Measurements from ENCODE around the gene TDP1.
"Not testable (repeated sequence)": the region's sequence is repeated elsewhere in the genome, so short reads cannot be mapped to it uniquely, and the experiment has no call there.

Gene TDP1

DNA sequence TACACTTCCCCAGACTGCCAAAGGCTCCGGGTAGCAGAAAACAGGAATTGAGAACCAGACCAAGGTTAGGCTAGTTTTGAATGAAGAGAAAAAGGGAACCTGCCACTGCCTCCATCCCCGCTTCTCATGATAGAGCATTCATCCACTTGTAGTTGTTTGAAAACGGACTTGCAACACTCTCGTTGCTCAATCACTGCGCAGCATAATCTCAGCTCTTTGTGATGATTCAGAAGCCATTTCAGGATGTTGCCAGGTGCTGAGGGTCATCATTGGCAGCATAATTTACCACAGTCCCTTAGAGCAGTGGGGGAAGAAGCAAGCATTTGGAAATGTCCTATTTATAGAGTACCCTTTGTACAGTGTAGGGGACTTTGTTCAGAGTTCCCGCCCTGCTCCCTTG is 131.7 kb downstream of the TDP1 start:
- H3K9ac ChIP-seq (ENCODE audit: low read length), result no peak overlapping the region
- H3K4me3 ChIP-seq (ENCODE audit: low read depth, low read length, poor library complexity, severe bottlenecking), result no peak overlapping the region
- H3K4me1 ChIP-seq (ENCODE audit: insufficient read depth, low read length, severe bottlenecking), result no peaks in the 10 kb centered on the region
- no peak overlapping the region for H3K4me2 ChIP-seq (ENCODE audit: low read length)
- H2AFZ ChIP-seq (ENCODE audit: low read length), result no peak overlapping the region
- no peaks in the 10 kb centered on the region for H3K9me2 ChIP-seq (ENCODE audit: low read depth, low read length)
- no peaks in the 10 kb centered on the region for H3K79me2 ChIP-seq (ENCODE audit: insufficient read depth, low read length)
- no peaks in the 10 kb centered on the region for H3K9me3 ChIP-seq (ENCODE audit: low read length)
- H3F3A ChIP-seq (ENCODE audit: insufficient read depth, low read length), result no peaks in the 10 kb centered on the region
- TF ChIP-seq EZH2 (IDR thresholded peaks at IDR 0.05; ENCODE audit: borderline replicate concordance, low read length), result no peak
- TF ChIP-seq, protein P1, sequence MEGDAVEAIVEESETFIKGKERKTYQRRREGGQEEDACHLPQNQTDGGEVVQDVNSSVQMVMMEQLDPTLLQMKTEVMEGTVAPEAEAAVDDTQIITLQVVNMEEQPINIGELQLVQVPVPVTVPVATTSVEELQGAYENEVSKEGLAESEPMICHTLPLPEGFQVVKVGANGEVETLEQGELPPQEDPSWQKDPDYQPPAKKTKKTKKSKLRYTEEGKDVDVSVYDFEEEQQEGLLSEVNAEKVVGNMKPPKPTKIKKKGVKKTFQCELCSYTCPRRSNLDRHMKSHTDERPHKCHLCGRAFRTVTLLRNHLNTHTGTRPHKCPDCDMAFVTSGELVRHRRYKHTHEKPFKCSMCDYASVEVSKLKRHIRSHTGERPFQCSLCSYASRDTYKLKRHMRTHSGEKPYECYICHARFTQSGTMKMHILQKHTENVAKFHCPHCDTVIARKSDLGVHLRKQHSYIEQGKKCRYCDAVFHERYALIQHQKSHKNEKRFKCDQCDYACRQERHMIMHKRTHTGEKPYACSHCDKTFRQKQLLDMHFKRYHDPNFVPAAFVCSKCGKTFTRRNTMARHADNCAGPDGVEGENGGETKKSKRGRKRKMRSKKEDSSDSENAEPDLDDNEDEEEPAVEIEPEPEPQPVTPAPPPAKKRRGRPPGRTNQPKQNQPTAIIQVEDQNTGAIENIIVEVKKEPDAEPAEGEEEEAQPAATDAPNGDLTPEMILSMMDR (IDR thresholded peaks at IDR 0.05; ENCODE audit: low read length), result no peak
- peaks cover 3% of the 10 kb centered on the region; the same call in 1 of the 2 replicates for H3K27me3 ChIP-seq (ENCODE audit: insufficient read depth, low read length)
- no peaks in the 10 kb centered on the region for H3K36me3 ChIP-seq (ENCODE audit: insufficient read depth, low read length)
- H3K27ac ChIP-seq (ENCODE audit: low read depth, low read length, poor library complexity, severe bottlenecking), result no peak overlapping the region
- no peaks in the 10 kb centered on the region for H4K20me1 ChIP-seq (ENCODE audit: insufficient read depth, low read length)

DNA sequence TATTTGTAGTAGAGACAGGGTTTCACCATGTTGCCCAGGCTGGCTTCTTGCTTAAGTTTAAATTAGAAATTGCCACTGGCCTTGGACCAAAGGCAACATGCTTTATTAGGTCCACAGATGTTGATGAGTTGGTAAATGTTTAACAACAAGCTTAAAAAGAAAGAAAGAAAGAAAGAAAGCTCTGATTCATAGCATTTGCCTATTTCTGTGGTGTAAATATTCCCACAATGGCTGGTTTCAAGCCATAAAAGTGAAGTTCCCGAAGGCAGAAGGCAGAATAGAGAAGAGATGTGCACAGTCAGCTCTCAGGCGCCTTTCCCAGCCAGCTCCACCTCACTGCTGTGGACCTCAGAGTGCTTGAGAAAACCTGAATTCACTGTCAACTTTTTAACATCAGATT is 132.4 kb downstream of the TDP1 start:
- H3K27ac ChIP-seq (ENCODE audit: low read depth, low read length, poor library complexity, severe bottlenecking), result no peak overlapping the region
- H3K27me3 ChIP-seq (ENCODE audit: insufficient read depth, low read length), result peaks cover 3% of the 10 kb centered on the region; the same call in 1 of the 2 replicates
- H3K9ac ChIP-seq (ENCODE audit: low read length), result no peak overlapping the region
- H3K9me2 ChIP-seq (ENCODE audit: low read depth, low read length), result no peaks in the 10 kb centered on the region
- H3F3A ChIP-seq (ENCODE audit: insufficient read depth, low read length), result no peaks in the 10 kb centered on the region
- no peaks in the 10 kb centered on the region for H4K20me1 ChIP-seq (ENCODE audit: insufficient read depth, low read length)
- H3K36me3 ChIP-seq (ENCODE audit: insufficient read depth, low read length), result no peaks in the 10 kb centered on the region
- TF ChIP-seq, protein P1 (IDR thresholded peaks at IDR 0.05; ENCODE audit: low read length), result no peak
- TF ChIP-seq EZH2 (IDR thresholded peaks at IDR 0.05; ENCODE audit: borderline replicate concordance, low read length), result no peak
- H2AFZ ChIP-seq (ENCODE audit: low read length), result no peak overlapping the region
- no peak overlapping the region for H3K4me3 ChIP-seq (ENCODE audit: low read depth, low read length, poor library complexity, severe bottlenecking)
- H3K4me1 ChIP-seq (ENCODE audit: insufficient read depth, low read length, severe bottlenecking), result no peaks in the 10 kb centered on the region
- no peaks in the 10 kb centered on the region for H3K79me2 ChIP-seq (ENCODE audit: insufficient read depth, low read length)
- no peak overlapping the region for H3K4me2 ChIP-seq (ENCODE audit: low read length)
- no peaks in the 10 kb centered on the region for H3K9me3 ChIP-seq (ENCODE audit: low read length)

DNA sequence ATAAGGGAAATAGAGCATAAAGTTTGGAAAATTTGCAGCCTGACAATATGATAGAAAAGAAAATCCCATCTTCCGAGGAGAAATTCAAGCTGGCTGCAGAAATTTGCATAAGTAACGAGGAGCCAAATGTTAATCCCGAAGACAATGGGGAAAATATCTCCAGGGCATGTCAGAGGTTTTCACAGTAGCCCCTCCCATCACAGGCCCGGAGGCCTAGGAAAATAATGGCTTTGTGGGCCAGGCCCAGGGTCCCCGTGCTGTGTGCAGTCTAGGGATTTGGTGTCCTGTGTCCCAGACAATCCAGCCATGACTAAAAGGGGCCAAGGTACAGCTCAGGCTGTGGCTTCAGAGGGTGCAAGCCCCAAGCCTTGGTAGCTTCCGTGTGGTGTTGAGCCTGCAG is 133.8 kb downstream of the TDP1 start:
- not testable (repeated sequence) for H3K4me3 ChIP-seq (ENCODE audit: low read depth, low read length, poor library complexity, severe bottlenecking); H3K4me1 ChIP-seq (ENCODE audit: insufficient read depth, low read length, severe bottlenecking); H3K27ac ChIP-seq (ENCODE audit: low read depth, low read length, poor library complexity, severe bottlenecking); H3K36me3 ChIP-seq (ENCODE audit: insufficient read depth, low read length); H3F3A ChIP-seq (ENCODE audit: insufficient read depth, low read length); H2AFZ ChIP-seq (ENCODE audit: low read length); H3K27me3 ChIP-seq (ENCODE audit: insufficient read depth, low read length); H4K20me1 ChIP-seq (ENCODE audit: insufficient read depth, low read length); H3K4me2 ChIP-seq (ENCODE audit: low read length); H3K79me2 ChIP-seq (ENCODE audit: insufficient read depth, low read length); H3K9me3 ChIP-seq (ENCODE audit: low read length); H3K9me2 ChIP-seq (ENCODE audit: low read depth, low read length); H3K9ac ChIP-seq (ENCODE audit: low read length)

DNA sequence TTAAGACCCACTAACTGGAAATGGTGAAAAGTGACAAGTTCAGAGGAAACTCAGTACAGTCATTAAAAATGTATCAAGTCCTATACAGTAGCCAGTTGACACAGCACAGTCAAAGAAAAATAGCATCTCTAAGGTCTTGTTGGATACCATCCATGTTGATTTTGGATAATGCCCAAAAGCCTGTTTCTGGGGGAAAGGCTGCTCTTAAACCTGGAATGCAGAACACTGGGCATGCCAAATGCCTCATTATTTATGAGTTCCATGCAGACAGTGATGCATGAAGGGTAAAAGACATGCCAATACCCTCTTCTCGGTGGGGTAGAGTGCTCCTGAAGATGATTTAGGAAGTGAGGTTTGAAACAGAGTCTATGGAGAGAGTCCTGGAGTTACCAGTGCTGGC is 135.7 kb downstream of the TDP1 start:
- Histone ChIP-seq H3K9me3 (ENCODE audit: low read length) (no peaks in the 10 kb centered on the region), H3K36me3 (ENCODE audit: insufficient read depth, low read length) (no peaks in the 10 kb centered on the region), H3K79me2 (ENCODE audit: insufficient read depth, low read length) (no peaks in the 10 kb centered on the region), H3K4me3 (ENCODE audit: low read depth, low read length, poor library complexity, severe bottlenecking) (no peak overlapping the region), H3K4me1 (ENCODE audit: insufficient read depth, low read length, severe bottlenecking) (no peaks in the 10 kb centered on the region), H2AFZ (ENCODE audit: low read length) (no peak overlapping the region), H4K20me1 (ENCODE audit: insufficient read depth, low read length) (no peaks in the 10 kb centered on the region), H3K27ac (ENCODE audit: low read depth, low read length, poor library complexity, severe bottlenecking) (no peak overlapping the region), H3K4me2 (ENCODE audit: low read length) (no peak overlapping the region), H3K9ac (ENCODE audit: low read length) (no peak overlapping the region), H3K27me3 (ENCODE audit: insufficient read depth, low read length) (peaks cover 7% of the 10 kb centered on the region; the same call in 1 of the 2 replicates), H3F3A (ENCODE audit: insufficient read depth, low read length) (no peaks in the 10 kb centered on the region), H3K9me2 (ENCODE audit: low read depth, low read length) (no peaks in the 10 kb centered on the region)
- no peak for TF ChIP-seq EZH2 (IDR thresholded peaks at IDR 0.05; ENCODE audit: borderline replicate concordance, low read length)
- TF ChIP-seq, protein P1 (IDR thresholded peaks at IDR 0.05; ENCODE audit: low read length), result no peak

Measured in OCI-LY1 (cell line).